ENCODE results near the gene IRF1.

IRF1 gene

DNA sequence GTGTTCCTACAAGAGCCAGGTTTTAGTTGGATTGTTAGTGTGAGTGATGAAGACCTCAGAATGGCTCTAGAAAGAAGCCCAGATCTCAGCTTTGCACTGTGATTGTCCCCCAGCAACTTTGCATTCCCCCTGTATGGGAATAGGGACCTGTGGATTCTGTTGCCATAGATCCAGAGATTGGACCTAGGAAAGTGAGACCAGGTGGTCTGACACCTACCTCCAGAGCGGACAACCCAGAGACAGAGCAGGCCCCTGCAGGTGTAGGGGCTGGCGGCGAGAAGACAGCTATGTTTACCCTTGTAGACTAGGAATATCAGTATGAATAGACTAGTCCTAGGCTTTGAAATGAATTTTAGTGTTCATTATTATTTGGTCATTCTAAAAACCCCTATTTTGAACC, 53.6 kb downstream of the IRF1 start:
- DNase-seq, result no peak

DNA sequence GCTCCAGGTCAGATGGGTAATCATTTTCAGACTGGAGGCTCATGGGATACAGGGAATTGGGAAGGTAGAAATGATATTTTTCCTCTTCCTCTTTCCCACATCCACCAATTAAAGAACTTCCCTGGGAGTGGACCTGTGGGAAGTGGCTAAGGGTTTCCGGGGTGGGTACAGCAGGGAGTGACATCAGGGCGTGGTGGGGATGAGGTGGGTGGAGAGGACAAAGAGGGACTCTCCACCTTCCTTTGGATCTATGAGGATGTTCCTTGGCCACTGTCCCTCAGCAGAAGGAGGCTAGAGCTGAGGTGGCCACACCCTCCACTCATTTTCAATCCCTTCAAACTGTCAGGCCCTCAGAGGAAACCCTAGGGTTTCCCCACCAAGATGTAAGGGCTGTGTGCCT, 54.7 kb downstream of the IRF1 start:
- DNase-seq, result no peak

DNA sequence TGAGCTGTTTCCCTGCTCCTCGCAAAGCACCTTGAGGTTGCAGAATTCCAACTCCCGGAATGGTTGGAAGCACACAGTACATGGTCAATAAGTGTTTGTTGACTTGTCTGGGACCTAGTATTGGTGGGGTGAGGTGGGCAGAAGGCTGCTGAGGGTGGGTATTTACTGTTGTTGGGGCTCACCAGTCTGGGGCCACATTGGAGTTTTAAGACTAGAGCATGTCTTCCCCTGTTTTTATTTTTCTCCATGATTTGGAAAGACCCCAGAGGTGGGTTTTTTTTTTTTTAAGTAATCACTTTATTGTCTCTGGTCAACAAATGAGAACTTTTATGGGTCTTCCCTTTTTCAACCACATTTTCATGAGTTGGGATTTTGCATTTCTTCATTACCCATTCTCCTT, 55.1 kb downstream of the IRF1 start:
- no peak for DNase-seq

DNA sequence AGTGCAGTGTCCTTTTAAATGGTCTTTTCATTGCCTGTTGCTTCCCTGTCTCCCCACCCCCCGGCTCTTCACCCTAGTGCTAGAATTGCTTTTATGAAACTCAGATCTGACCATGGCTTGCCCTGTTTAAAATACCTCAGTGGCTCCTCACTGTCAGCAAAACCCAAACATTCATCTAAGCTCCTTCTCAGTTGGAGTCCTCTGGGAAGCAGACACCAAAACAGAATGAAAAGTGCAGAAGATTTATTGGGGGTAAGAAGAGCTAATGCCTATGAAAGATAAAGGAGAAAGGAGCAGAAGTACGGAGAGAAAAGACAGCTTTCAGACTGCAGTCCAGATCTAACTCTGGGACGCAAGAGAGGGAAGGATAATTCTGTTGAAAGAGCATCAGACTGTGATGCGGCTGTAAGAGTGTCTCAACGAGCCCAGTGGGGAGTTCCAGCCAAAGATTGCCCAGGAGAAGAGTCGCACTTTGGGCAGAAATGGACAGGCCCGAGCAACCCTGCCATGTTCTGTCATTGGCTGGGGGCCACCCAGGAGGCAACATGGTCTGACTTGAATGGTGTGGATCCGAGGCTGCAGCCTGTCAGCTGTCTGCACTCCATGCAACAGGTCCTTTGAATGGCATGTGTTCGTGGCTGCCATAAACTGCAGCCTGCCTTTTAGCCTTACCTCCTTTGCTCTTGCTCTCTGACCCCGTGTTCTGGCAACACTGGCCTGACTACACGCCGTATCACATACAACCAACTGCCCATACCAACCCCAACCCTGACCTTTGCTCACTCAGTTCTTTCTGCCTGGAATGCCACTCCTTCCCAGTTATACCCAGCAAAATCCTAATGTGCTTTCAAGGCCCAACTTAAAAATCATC, 55.9 kb downstream of the IRF1 start:
- no peak for DNase-seq

DNA sequence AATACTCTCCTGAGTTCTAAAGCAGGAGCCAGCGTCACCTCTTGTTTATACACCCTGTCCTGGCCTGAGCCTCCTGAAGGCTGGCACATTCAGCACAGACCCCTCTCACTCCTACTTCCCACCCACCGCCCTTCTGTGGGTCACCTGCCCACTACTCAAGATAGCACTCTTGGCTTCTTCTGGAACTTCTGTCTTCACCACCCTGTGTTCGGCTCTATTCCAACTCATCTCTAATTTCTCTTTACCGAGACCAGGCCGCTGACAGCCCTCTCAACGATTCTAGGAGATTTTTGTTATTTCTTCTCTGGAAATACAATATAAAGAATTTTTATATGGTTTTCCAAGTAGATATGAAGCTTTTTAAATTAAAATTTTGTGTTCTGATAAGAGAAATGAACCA, 57.4 kb downstream of the IRF1 start:
- DNase-seq, result no peak

DNA sequence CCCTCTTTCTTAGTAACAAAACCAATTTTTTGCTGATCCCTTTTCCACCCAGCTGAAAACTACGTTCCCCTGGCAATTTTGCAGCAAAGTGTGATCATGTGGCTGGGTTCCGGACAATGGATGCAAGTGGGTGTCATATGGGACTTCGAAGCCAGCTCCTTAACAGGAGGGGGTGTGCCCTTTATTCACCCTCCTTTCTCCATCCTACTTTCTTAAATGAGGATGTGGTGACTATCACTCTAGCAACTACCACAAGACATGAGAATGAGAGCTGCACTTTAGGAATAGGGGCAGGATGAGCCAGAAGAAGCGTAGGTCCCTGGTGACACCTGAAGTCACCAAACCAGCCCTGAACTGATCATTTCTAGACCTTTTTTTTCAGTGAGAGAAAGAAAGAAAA, 58.9 kb downstream of the IRF1 start:
- DNase-seq, result no peak

All from stimulated activated CD4-positive, alpha-beta T cell treated with anti-CD3 and anti-CD28 coated beads, Interleukin-2, amount 100 ng/mL, for 24 hours (primary cell).